Measurements from ENCODE around the gene SLC7A4. TPM values are rescaled to one million over a fixed set of nuclear protein-coding genes. Genes with fewer than 3 reads are reported as not detected.
"Not testable (repeated sequence)": the region's sequence is repeated elsewhere in the genome, so short reads cannot be mapped to it uniquely, and the experiment has no call there.

SLC7A4 gene
- total RNA-seq, 5 donors from 2014 or later (not counting 1 experiment from before 2014, with no cell fraction given) = 0.14 to 0.76 (median 0.41) TPM; not detected in 2

DNA sequence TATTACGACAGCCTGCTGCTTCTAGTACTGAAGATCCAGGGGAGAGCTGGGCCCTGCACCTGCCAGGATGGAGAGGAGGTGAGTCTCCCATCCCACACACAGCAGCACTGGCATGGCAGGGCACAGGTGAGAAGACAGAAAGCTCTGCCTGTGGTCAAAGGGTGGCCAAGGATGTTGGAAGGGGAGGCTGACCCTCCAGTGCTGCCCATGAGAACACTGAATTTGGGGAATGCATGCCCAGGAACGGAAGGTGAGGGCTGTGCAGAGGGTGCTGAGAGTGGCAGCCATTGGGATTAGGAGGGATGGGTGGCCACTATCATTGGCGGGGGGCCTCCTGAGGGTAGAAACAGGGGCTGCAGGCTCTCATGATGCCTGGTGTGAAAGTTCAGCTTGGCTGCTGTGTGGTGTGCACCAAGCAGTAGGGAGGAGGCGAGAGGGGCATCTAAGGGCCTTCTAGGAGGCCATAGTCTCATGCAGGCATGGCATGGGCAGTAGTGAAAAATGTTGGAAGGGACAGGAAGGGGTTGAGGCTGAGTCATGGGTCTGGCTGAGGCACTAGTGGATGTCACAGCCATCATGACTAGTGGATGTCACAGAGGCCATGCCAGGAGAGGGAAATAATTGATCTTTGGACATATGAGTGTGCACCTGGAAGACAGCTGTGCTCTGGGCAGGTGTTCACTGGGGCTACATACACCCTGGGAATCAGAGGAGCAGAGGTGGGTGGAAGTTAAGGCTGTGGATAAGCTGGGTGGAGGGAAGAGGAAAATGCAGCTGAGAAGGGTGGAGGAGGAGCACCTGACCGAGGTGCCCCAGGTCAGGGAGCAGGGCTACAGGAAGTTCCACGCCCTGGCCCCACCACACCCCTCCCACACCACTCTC is 10.9 kb upstream of the SLC7A4 start:
- ChIA-PET POLR2A (no interaction called here), CTCF (interaction anchor here in 1 of 2 donors (0.6 to 1.3 kb wide), 3 partner anchors 21 to 626 kb away, joined by 3 to 4 read pairs (median 3); no protein-coding TSS in a partner anchor)
- no peak for DNase-seq
- no peaks in the 10 kb centered on the region for H3K36me3 ChIP-seq (ENCODE audit: control insufficient read depth in 2 of 2, extremely low read depth in 1 of 2, insufficient read depth in 1 of 2, low read length in 1 of 2)
- Mint-ChIP-seq H3K27ac (peak overlapping the region in 1 of 2 donors; percentile 36), H3K27me3 (peaks cover 31 to 47% of the 10 kb centered on the region in 2 donors), H3K4me3 (peak overlapping the region in 1 of 3 donors; percentile 36), H3K4me1 (peaks cover 20 to 30% (median 22%) of the 10 kb centered on the region in 3 donors), H3K9me3 (no peaks in the 10 kb centered on the region), H3K36me3 (no peaks in the 10 kb centered on the region)
- H3K27me3 ChIP-seq (replicated peaks in 1 of 2; ENCODE audit: control insufficient read depth in 2 of 2, extremely low read depth in 1 of 2, insufficient read depth in 2 of 2, low read length in 1 of 2) = peaks cover 0 to 51% of the 10 kb centered on the region in 2 experiments
- no peak for ATAC-seq (replicated peaks in 1 of 4)
- WGBS (ENCODE audit: insufficient coverage) = 73% methylated on average over 4 of the region's 6 CpGs
- H3K4me3 ChIP-seq (ENCODE audit: control insufficient read depth in 1 of 2, extremely low read depth in 1 of 2, low read length in 1 of 2) = no peak overlapping the region
- no peaks in the 10 kb centered on the region for H3K9me3 ChIP-seq
- no peak overlapping the region for H3K27ac ChIP-seq (ENCODE audit: low read length)
- H3K4me1 ChIP-seq (ENCODE audit: control insufficient read depth in 1 of 2, extremely low read depth in 1 of 2, insufficient read depth in 2 of 2, low read length in 2 of 2) = peaks cover 0 to 27% of the 10 kb centered on the region in 2 experiments

DNA sequence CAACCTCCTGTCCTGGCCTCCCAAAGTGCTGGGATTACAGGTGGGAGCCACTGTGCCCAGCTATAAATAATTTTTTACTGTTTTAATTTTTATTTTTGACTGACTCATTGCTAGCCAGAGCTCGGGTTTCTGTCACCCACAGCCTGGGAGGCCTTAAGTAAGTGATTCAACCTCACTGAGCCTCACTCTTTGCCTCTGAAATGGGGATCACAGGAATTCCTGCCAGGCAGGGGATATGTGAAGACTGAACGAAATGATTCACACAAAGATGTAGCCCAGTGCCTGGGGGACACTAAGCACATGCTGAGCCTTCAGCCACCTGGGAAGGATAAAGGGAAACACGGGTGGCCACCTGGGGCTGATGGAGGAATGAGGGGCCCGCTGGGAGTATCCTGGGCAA is 9.6 kb upstream of the SLC7A4 start:
- CTCF ChIA-PET = interaction anchor here in 1 of 2 donors (0.6 kb wide), 1 partner anchor 14 kb away, joined by 4 read pairs; no protein-coding TSS in a partner anchor
- Histone ChIP-seq H3K4me1 (ENCODE audit: control insufficient read depth in 1 of 2, extremely low read depth in 1 of 2, insufficient read depth in 2 of 2, low read length in 2 of 2) (peaks cover 0 to 27% of the 10 kb centered on the region in 2 experiments), H3K9me3 (no peaks in the 10 kb centered on the region), H3K4me3 (ENCODE audit: control insufficient read depth in 1 of 2, extremely low read depth in 1 of 2, low read length in 1 of 2) (no peak overlapping the region), H3K36me3 (ENCODE audit: control insufficient read depth in 2 of 2, extremely low read depth in 1 of 2, insufficient read depth in 1 of 2, low read length in 1 of 2) (no peaks in the 10 kb centered on the region), H3K27ac (ENCODE audit: low read length) (no peak overlapping the region), H3K27me3 (replicated peaks in 1 of 2; ENCODE audit: control insufficient read depth in 2 of 2, extremely low read depth in 1 of 2, insufficient read depth in 2 of 2, low read length in 1 of 2) (peaks cover 0 to 53% of the 10 kb centered on the region in 2 experiments)
- Mint-ChIP-seq H3K27ac (no peak overlapping the region), H3K36me3 (no peaks in the 10 kb centered on the region), H3K4me1 (peaks cover 20 to 30% (median 22%) of the 10 kb centered on the region in 3 donors), H3K27me3 (peaks cover 31 to 47% of the 10 kb centered on the region in 2 donors), H3K4me3 (no peak overlapping the region), H3K9me3 (no peaks in the 10 kb centered on the region)
- POLR2A ChIA-PET = no interaction called here
- ATAC-seq (replicated peaks in 1 of 4) = no peak
- no peak for DNase-seq
- WGBS (ENCODE audit: insufficient coverage) = 76% methylated on average over 3 of the region's 4 CpGs

DNA sequence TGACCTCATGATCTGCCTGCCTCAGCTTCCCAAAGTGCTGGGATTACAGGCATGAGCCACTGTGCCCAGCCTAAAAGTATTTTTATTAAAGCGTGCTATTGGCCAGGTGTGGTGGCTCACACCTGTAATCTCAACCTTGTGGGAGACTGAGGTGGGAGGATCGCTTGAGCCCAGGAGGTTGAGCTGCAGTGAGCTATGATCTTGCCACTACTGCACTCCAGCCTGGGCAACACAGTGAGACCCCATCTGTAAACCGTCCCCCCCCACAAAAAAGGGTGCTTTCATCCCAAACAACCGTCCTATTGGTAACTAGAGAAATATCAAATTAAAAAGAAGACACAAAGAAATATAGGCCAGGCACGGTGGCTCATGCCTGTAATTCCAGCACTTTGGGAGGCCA is 6.8 kb upstream of the SLC7A4 start:
- H3K4me3 ChIP-seq (ENCODE audit: control insufficient read depth in 1 of 2, extremely low read depth in 1 of 2, low read length in 1 of 2); H3K9me3 Mint-ChIP-seq; H3K36me3 ChIP-seq (ENCODE audit: control insufficient read depth in 2 of 2, extremely low read depth in 1 of 2, insufficient read depth in 1 of 2, low read length in 1 of 2); H3K4me1 ChIP-seq (ENCODE audit: control insufficient read depth in 1 of 2, extremely low read depth in 1 of 2, insufficient read depth in 2 of 2, low read length in 2 of 2); H3K27ac Mint-ChIP-seq; H3K9me3 ChIP-seq; ATAC-seq (replicated peaks in 1 of 4); H3K27ac ChIP-seq (ENCODE audit: low read length); POLR2A ChIA-PET; CTCF ChIA-PET; DNase-seq; H3K4me3 Mint-ChIP-seq; H3K36me3 Mint-ChIP-seq: not testable (repeated sequence)
- Mint-ChIP-seq H3K27me3 (peaks cover 28 to 35% of the 10 kb centered on the region in 2 donors), H3K4me1 (peaks cover 6 to 13% (median 9%) of the 10 kb centered on the region in 3 donors)
- H3K27me3 ChIP-seq (replicated peaks in 1 of 2; ENCODE audit: control insufficient read depth in 2 of 2, extremely low read depth in 1 of 2, insufficient read depth in 2 of 2, low read length in 1 of 2) = peaks cover 0 to 38% of the 10 kb centered on the region in 2 experiments
- no CpG with 5 or more reads among the region's 5 CpGs for WGBS (ENCODE audit: insufficient coverage)

DNA sequence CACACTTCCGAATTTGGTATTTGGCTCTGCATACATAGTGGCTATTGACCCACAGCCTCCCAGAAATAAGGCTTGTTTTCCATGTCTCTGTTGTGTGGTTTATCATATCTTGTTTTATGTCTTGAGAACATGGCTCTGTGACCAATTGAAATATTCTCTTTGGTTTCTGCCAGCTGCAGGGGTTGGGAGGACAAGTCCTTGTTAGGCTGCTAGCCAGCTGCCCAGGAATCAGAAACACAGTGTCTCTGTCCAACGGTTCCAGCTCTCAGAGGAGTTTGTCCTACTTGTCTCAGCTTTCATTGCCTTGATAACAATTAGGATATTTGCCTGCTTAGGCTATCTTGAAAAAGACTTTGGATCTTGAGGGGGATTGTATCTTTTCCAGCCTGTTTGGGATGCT is 6.0 kb upstream of the SLC7A4 start:
- peaks cover 4 to 7% (median 7%) of the 10 kb centered on the region in 3 donors for H3K4me1 Mint-ChIP-seq
- Histone ChIP-seq H3K36me3 (ENCODE audit: control insufficient read depth in 2 of 2, extremely low read depth in 1 of 2, insufficient read depth in 1 of 2, low read length in 1 of 2) (no peaks in the 10 kb centered on the region), H3K27me3 (replicated peaks in 1 of 2; ENCODE audit: control insufficient read depth in 2 of 2, extremely low read depth in 1 of 2, insufficient read depth in 2 of 2, low read length in 1 of 2) (peaks cover 0 to 33% of the 10 kb centered on the region in 2 experiments), H3K9me3 (no peaks in the 10 kb centered on the region), H3K27ac (ENCODE audit: low read length) (no peak overlapping the region), H3K4me1 (ENCODE audit: control insufficient read depth in 1 of 2, extremely low read depth in 1 of 2, insufficient read depth in 2 of 2, low read length in 2 of 2) (peaks cover 0 to under 1% of the 10 kb centered on the region in 2 experiments), H3K4me3 (ENCODE audit: control insufficient read depth in 1 of 2, extremely low read depth in 1 of 2, low read length in 1 of 2) (no peak overlapping the region)
- DNase-seq (no peak), ATAC-seq (replicated peaks in 1 of 4) (no peak)
- no peaks in the 10 kb centered on the region for H3K9me3 Mint-ChIP-seq
- ChIA-PET CTCF (no interaction called here), POLR2A (no interaction called here)
- no peaks in the 10 kb centered on the region for H3K36me3 Mint-ChIP-seq
- H3K4me3 Mint-ChIP-seq = no peak overlapping the region
- peaks cover 23 to 36% of the 10 kb centered on the region in 2 donors for H3K27me3 Mint-ChIP-seq
- H3K27ac Mint-ChIP-seq = no peak overlapping the region
- WGBS (ENCODE audit: insufficient coverage) = 17% methylated on average over 1 of the region's 2 CpGs

DNA sequence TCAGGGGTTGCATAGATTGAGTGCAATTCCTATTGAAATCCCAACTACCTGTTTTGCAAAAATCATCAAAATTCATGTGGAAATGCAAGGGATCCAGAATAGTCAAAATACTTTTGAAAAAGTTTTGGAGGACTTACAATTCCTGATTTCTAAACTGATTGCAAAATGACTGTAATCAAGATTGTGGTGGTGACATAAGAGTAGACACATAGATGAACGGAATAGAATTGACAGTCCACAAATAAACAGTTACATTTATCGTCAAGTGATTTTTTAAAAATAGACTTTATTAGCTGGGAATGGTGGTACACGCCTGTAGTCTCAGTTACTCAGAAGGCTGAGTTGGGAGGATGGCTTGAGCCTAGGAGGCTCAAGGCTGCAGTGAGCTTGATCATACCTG is 2.6 kb upstream of the SLC7A4 start:
- CTCF ChIA-PET = no interaction called here
- no peaks in the 10 kb centered on the region for H3K9me3 Mint-ChIP-seq
- DNase-seq = no peak
- ATAC-seq (replicated peaks in 1 of 4) = no peak
- Histone ChIP-seq H3K4me3 (ENCODE audit: control insufficient read depth in 1 of 2, extremely low read depth in 1 of 2, low read length in 1 of 2) (no peak overlapping the region), H3K27me3 (replicated peaks in 1 of 2; ENCODE audit: control insufficient read depth in 2 of 2, extremely low read depth in 1 of 2, insufficient read depth in 2 of 2, low read length in 1 of 2) (peaks cover 0 to 48% of the 10 kb centered on the region in 2 experiments), H3K4me1 (ENCODE audit: control insufficient read depth in 1 of 2, extremely low read depth in 1 of 2, insufficient read depth in 2 of 2, low read length in 2 of 2) (peaks cover 0 to 13% of the 10 kb centered on the region in 2 experiments), H3K36me3 (ENCODE audit: control insufficient read depth in 2 of 2, extremely low read depth in 1 of 2, insufficient read depth in 1 of 2, low read length in 1 of 2) (no peaks in the 10 kb centered on the region), H3K27ac (ENCODE audit: low read length) (no peak overlapping the region), H3K9me3 (no peaks in the 10 kb centered on the region)
- WGBS (ENCODE audit: insufficient coverage) = no CpG with 5 or more reads among the region's 3 CpGs
- peaks cover 1 to 5% (median 4%) of the 10 kb centered on the region in 3 donors for H3K4me1 Mint-ChIP-seq
- no peaks in the 10 kb centered on the region for H3K36me3 Mint-ChIP-seq
- H3K27ac Mint-ChIP-seq = no peak overlapping the region
- H3K4me3 Mint-ChIP-seq = no peak overlapping the region
- peaks cover 25 to 43% of the 10 kb centered on the region in 2 donors for H3K27me3 Mint-ChIP-seq
- POLR2A ChIA-PET = no interaction called here

- ATAC-seq (replicated peaks in 1 of 4) (no peak), DNase-seq (no peak)
- Histone ChIP-seq H3K4me3 (ENCODE audit: control insufficient read depth in 1 of 2, extremely low read depth in 1 of 2, low read length in 1 of 2) (no peak overlapping the region), H3K27ac (ENCODE audit: low read length) (no peak overlapping the region), H3K36me3 (ENCODE audit: control insufficient read depth in 2 of 2, extremely low read depth in 1 of 2, insufficient read depth in 1 of 2, low read length in 1 of 2) (no peaks in the 10 kb centered on the region), H3K9me3 (no peaks in the 10 kb centered on the region), H3K4me1 (ENCODE audit: control insufficient read depth in 1 of 2, extremely low read depth in 1 of 2, insufficient read depth in 2 of 2, low read length in 2 of 2) (peaks cover 0 to 13% of the 10 kb centered on the region in 2 experiments), H3K27me3 (replicated peaks in 1 of 2; ENCODE audit: control insufficient read depth in 2 of 2, extremely low read depth in 1 of 2, insufficient read depth in 2 of 2, low read length in 1 of 2) (peaks cover 0 to 56% of the 10 kb centered on the region in 2 experiments)
- no peak overlapping the region for H3K27ac Mint-ChIP-seq
- H3K9me3 Mint-ChIP-seq = no peaks in the 10 kb centered on the region
- peaks cover 26 to 49% of the 10 kb centered on the region in 2 donors for H3K27me3 Mint-ChIP-seq
- H3K36me3 Mint-ChIP-seq = no peaks in the 10 kb centered on the region
- WGBS (ENCODE audit: insufficient coverage) = 100% methylated on average over 1 of the region's 3 CpGs
- H3K4me3 Mint-ChIP-seq = no peak overlapping the region
- CTCF ChIA-PET = no interaction called here
- peaks cover 1 to 5% (median 4%) of the 10 kb centered on the region in 3 donors for H3K4me1 Mint-ChIP-seq
- POLR2A ChIA-PET = no interaction called here
Observed at GRCh38 chr22:21033895-21034294, 1.5 kb upstream of the SLC7A4 start.
